Smooth muscle cell (in vitro differentiated cells): Measurements from ENCODE around the gene SIMC1. TPM values are rescaled to one million over a fixed set of nuclear protein-coding genes. Genes with fewer than 3 reads are reported as not detected.

Source experiments
- DNase-seq: peaks from one replicate; lab custom pipeline; 2025; ENCODE audit not compliant: unreplicated experiment; lab: John Stamatoyannopoulos, UW
- H2AFZ ChIP-seq: fragments of 200-600 bp; sonication (generic); 2 replicates; pipeline ENCODE4 v1.6.0; 2016; ENCODE audit warnings: antibody characterized with exemption, low read depth, mild to moderate bottlenecking
- H3F3A ChIP-seq: fragments of 200-600 bp; sonication (generic); 2 replicates; pipeline ENCODE4 v1.6.0; 2017; ENCODE audit warnings: antibody characterized with exemption, low read depth
- H3K27ac ChIP-seq: fragments of 200-600 bp; sonication (generic); 2 replicates; pipeline ENCODE4 v1.5.1; 2016; ENCODE audit warnings: low read depth, mild to moderate bottlenecking
- H3K27me3 ChIP-seq: fragments of 200-600 bp; sonication (generic); 2 replicates; pipeline ENCODE4 v1.6.1; 2016; ENCODE audit warnings: low read depth, mild to moderate bottlenecking
- H3K36me3 ChIP-seq: fragments of 200-600 bp; sonication (generic); 2 replicates; pipeline ENCODE4 v1.5.1; 2016; ENCODE audit warnings: low read depth
- H3K4me1 ChIP-seq: fragments of 200-600 bp; sonication (generic); 2 replicates; pipeline ENCODE4 v1.5.1; 2016; ENCODE audit warnings: low read depth
- H3K4me2 ChIP-seq: fragments of 200-600 bp; sonication (generic); 2 replicates; pipeline ENCODE4 v1.6.0; 2016; ENCODE audit warnings: mild to moderate bottlenecking
- H3K4me3 ChIP-seq: fragments of 200-600 bp; sonication (generic); 2 replicates; pipeline ENCODE4 v1.5.1; 2016; ENCODE audit warnings: mild to moderate bottlenecking
- H3K79me2 ChIP-seq: fragments of 200-600 bp; sonication (generic); 2 replicates; pipeline ENCODE4 v1.6.0; 2016; ENCODE audit warnings: low read depth, mild to moderate bottlenecking
- H3K9ac ChIP-seq: fragments of 200-600 bp; sonication (generic); 2 replicates; pipeline ENCODE4 v1.6.0; 2016; ENCODE audit warnings: low read depth
- H3K9me3 ChIP-seq: fragments of 200-600 bp; sonication (generic); replicated peaks from 2 replicates; pipeline ENCODE4 v1.5.1; 2016; ENCODE audit warnings: low read depth
- H4K20me1 ChIP-seq: fragments of 200-600 bp; sonication (generic); 2 replicates; pipeline ENCODE4 v1.6.0; 2016; ENCODE audit warnings: low read depth
- CTCF ChIP-seq: fragments of 200-600 bp; sonication (generic); IDR thresholded peaks from 2 replicates; pipeline ENCODE4 v1.5.1; 2017; ENCODE audit warnings: borderline replicate concordance, mild to moderate bottlenecking, antibody characterized with exemption; ENCODE audit not compliant: insufficient read depth, poor library complexity, severe bottlenecking
- WGBS: methylation state at CpG from one replicate; pipeline ENCODE4 v1.1.7; 2016; ENCODE audit warnings: low lambda C conversion rate; 5-methylcytosine and 5-hydroxymethylcytosine counted together
- polyA plus RNA-seq: library from polyadenylated mRNA; unstranded; fragments of >200 nt; fragmentation: Nextera tagmentation; extraction: Ambion mirVana; gene quantifications from 2 replicates; pipeline ENCODE4 v1.2.1, GENCODE V29; 2016
- total RNA-seq: library from RNA; depleted of rRNA; stranded (reverse); fragments of >200 nt; gene quantifications from 2 replicates; pipeline ENCODE4 v1.2.3, GENCODE V29; 2014

Gene SIMC1
- total and polyA plus RNA-seq, 2 experiments from 2014 or later, result 15.3 to 16.3 TPM

DNA sequence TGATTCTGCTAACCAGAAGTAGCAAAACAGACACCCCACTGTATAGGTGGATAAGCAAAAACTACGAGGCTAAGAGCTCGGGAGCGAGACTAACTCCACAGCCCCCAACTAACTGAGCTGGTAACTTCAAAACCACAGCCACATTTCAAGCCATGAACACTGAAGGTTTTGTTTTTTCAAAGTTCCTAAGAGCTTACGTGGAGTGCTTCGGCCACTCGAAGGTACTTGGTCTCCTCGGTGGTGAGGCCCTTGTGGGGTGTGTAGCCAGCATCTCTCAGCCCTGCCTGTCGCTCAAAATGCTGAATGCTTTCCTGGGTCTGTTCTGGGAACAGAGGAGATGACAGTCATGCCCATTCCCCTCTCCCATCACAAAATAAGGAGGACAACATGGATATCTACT, 112.2 kb downstream of the SIMC1 start:
- Histone ChIP-seq H3K9ac (no peak overlapping the region), H3K4me1 (no peaks in the 10 kb centered on the region), H3K36me3 (peaks cover 7% of the 10 kb centered on the region), H3F3A (no peaks in the 10 kb centered on the region), H2AFZ (no peak overlapping the region), H3K27ac (no peak overlapping the region), H3K9me3 (no peaks in the 10 kb centered on the region), H3K4me2 (no peak overlapping the region), H4K20me1 (peaks cover 70% of the 10 kb centered on the region), H3K79me2 (peaks cover 28% of the 10 kb centered on the region), H3K4me3 (no peak overlapping the region), H3K27me3 (no peaks in the 10 kb centered on the region)
- no peak for DNase-seq
- 98% methylated on average over 8 of the region's 8 CpGs for WGBS
- TF ChIP-seq CTCF, result no peak

GRCh38 chr5:176352116-176352878, 114.1 kb downstream of the SIMC1 start:
- no peaks in the 10 kb centered on the region for H3K27me3 ChIP-seq
- 74% methylated on average over 5 of the region's 5 CpGs for whole genome bisulfite sequencing
- no peaks in the 10 kb centered on the region for H3K9me3 ChIP-seq
- no peak for TF ChIP-seq CTCF
- H3K4me3 ChIP-seq, result no peak overlapping the region
- H2AFZ ChIP-seq, result no peak overlapping the region
- no peak for DNase-seq
- H3K79me2 ChIP-seq, result peaks cover 45% of the 10 kb centered on the region
- H4K20me1 ChIP-seq, result peaks cover 88% of the 10 kb centered on the region
- H3K9ac ChIP-seq, result no peak overlapping the region
- no peak overlapping the region for H3K4me2 ChIP-seq
- peaks cover 4% of the 10 kb centered on the region for H3K36me3 ChIP-seq
- peak overlapping the region; percentile 7 for H3K27ac ChIP-seq
- H3F3A ChIP-seq, result no peaks in the 10 kb centered on the region
- H3K4me1 ChIP-seq, result no peaks in the 10 kb centered on the region

GRCh38 chr5:176353533-176353932, 115.3 kb downstream of the SIMC1 start:
- no peak overlapping the region for H2AFZ ChIP-seq
- H3K27me3 ChIP-seq, result no peaks in the 10 kb centered on the region
- no peaks in the 10 kb centered on the region for H3F3A ChIP-seq
- H4K20me1 ChIP-seq, result peaks cover 99% of the 10 kb centered on the region
- no peak for TF ChIP-seq CTCF
- 97% methylated on average over 4 of the region's 4 CpGs for WGBS
- DNase-seq, result no peak
- H3K9ac ChIP-seq, result no peak overlapping the region
- no peaks in the 10 kb centered on the region for H3K4me1 ChIP-seq
- no peaks in the 10 kb centered on the region for H3K9me3 ChIP-seq
- H3K36me3 ChIP-seq, result no peaks in the 10 kb centered on the region
- H3K27ac ChIP-seq, result no peak overlapping the region
- H3K4me3 ChIP-seq, result no peak overlapping the region
- H3K79me2 ChIP-seq, result peaks cover 57% of the 10 kb centered on the region
- H3K4me2 ChIP-seq, result no peak overlapping the region
